ENCODE measurements around the gene F12. TPM values are rescaled to one million over a fixed set of nuclear protein-coding genes. Genes with fewer than 3 reads are reported as not detected.

F12 gene
- total RNA-seq, 2 donors from 2014 or later, result 0.43 TPM; not detected in 1

DNA sequence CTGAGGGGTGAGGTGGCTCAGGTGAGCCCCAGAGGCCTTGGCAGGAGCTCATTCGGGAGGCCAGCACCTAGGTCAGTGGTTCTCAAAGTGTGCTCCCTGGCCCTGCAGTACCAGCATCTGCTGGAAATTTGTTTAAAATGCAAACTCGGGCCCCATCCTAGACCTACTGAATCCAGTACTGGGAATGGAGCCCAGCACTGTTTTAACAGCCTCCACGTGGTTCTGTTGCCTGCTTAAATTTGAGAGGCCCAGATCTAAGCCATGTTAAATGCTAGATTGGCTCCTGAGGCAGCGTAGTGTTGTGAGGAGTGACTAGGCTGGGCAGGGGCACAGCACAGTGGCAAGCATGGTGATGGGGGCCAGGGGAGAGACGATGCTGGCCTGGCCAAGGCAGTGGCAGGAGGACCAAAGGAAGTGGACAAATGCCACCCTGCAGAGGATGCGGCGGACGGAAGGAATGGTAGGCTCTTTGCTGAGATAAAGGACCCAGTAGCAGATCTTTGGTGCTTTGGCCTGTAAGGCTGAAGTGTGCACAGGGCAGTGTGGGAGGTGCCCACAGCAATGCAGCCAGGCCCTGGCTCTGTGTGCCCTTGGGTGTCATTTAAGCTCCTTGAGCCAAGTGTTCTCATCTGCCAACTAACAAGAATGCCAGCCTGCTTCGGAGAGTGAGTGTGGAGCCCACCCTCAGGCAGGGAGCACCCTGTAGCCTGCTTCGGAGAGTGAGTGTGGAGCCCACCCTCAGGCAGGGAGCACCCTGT lies 41.5 kb upstream of the F12 start:
- Histone ChIP-seq H3K4me3 (no peak overlapping the region), H3K27me3 (no peaks in the 10 kb centered on the region), H3K27ac (no peak overlapping the region), H3K4me1 (peaks cover 0 to 51% of the 10 kb centered on the region in 2 donors), H3K36me3 (no peaks in the 10 kb centered on the region), H3K9me3 (no peaks in the 10 kb centered on the region)
- TF ChIP-seq, protein P1, sequence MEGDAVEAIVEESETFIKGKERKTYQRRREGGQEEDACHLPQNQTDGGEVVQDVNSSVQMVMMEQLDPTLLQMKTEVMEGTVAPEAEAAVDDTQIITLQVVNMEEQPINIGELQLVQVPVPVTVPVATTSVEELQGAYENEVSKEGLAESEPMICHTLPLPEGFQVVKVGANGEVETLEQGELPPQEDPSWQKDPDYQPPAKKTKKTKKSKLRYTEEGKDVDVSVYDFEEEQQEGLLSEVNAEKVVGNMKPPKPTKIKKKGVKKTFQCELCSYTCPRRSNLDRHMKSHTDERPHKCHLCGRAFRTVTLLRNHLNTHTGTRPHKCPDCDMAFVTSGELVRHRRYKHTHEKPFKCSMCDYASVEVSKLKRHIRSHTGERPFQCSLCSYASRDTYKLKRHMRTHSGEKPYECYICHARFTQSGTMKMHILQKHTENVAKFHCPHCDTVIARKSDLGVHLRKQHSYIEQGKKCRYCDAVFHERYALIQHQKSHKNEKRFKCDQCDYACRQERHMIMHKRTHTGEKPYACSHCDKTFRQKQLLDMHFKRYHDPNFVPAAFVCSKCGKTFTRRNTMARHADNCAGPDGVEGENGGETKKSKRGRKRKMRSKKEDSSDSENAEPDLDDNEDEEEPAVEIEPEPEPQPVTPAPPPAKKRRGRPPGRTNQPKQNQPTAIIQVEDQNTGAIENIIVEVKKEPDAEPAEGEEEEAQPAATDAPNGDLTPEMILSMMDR (IDR thresholded peaks at IDR 0.05), result no peak
- no peak for DNase-seq (ENCODE audit: low spot score)

DNA sequence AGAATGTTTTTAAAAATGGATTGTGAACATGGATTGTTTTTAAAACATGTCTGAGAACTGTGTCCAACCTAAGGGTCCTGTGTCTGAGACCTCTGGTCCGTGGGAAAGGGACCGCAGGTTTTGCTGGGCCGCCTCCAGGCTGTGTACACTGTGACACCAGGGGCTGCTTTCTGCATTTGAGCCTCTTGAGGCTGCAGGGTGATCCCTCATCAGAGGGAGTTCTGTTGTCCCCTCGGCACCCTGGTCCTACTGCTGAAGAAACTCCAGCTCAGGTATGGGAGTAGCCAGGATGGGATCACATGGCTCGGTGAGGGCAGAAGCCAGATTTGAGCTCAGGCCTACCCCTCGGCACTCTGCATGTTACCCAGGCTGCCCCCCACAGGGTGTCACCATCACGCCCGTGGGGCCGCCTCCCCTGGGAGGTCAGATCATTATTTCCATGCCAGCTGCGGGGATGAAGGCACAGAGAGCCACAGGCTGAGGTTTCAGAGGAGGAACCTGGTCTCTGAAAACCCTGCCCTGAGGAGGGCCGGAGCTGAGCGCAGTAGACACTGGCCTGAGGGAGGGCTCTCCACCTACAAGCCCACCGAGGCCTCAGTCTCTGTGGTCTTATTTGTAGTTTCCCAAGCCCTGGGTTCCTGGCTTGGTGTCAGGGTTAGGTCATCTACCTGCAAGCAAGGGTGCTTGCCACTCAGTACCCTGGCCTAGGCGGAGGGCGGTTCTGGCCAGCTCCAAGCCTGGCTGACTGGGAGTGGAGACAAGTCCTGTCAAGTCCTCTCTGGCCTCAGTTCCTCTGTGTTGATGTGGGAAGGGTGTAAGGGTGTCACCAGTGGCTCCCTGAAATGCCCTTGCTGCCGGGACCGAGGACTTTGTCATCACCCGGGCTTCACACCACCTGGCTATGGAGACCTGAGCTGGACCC lies 40.0 kb upstream of the F12 start:
- H3K36me3 ChIP-seq, result no peaks in the 10 kb centered on the region

DNA sequence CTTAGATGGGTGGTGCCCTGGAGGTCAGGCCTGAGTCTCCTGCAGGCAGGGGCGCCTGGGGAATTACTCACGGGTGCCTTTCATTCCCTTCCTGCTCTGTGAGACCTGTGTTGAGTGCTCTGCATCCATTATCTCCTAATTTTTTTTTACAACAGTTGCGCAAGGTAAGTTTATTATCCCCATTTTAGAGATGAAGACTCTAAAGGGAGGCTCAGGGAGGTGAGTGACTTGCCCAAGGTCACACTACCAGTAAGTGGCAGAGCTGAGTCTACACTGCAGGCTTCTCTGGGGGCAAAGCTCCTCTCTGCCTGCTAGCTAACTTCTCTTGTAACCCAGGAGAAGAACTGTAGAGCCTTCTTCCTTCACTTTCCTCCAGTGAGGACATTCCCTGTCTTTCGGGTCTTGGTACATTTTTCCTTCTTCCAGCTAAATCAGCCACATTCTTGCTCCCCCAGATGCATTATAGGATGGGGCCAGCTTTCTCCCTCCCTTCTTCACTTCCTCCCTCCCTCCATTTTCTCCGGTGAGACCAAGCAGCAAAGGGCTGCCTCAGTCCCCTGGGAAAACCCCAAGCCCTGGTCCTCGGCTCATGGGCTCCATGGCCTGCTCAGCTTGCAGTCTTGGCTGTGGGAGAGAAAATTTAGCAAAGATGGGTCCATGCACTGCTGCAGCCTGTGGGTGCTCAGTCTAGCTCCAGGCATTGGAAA lies 39.0 kb upstream of the F12 start:
- Histone ChIP-seq H3K36me3 (no peaks in the 10 kb centered on the region), H3K9me3 (no peaks in the 10 kb centered on the region), H3K27me3 (no peaks in the 10 kb centered on the region), H3K27ac (no peak overlapping the region), H3K4me1 (peaks cover 0 to 34% of the 10 kb centered on the region in 2 donors), H3K4me3 (no peak overlapping the region)
- TF ChIP-seq, protein P1 (IDR thresholded peaks at IDR 0.05), result no peak
- no peak for DNase-seq (ENCODE audit: low spot score)

More for the DNA sequence above, 40.0 kb upstream of the F12 start:
- Histone ChIP-seq H3K4me1 (peaks cover 0 to 43% of the 10 kb centered on the region in 2 donors), H3K27ac (no peak overlapping the region), H3K9me3 (no peaks in the 10 kb centered on the region), H3K27me3 (no peaks in the 10 kb centered on the region), H3K4me3 (no peak overlapping the region)
- TF ChIP-seq, protein P1 (IDR thresholded peaks at IDR 0.05), result no peak
- DNase-seq (ENCODE audit: low spot score), result no peak

DNA sequence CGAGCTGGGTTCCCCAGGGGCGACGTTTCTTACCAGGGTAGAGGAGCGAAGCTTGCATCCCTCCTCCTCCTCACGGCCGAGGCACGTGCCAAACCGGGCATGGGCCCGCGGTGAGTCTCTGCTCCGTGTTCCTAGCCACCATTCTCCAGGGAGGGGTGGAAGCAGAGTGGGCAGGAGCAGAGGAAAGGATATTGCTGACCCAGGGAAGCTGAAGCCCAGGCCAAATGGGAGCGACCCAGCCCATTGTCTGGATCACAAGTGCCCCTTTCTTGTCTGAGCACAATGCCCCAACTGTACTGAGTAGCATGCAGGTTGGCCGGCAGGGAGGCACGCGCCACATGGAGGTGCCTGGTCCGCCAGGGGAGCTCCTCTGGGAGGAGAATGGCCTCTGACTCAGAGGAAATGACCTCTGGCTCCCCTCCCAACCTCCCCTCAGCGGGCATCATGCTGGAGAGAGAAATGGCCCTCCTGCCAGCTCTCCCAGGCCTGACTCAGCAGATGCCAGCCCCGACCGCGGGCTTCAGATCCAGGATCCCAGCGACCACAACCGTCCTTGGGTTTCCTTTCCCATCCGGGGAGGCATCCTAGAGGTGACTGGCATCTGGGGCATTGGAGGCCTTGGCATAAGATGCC lies 38.4 kb upstream of the F12 start:
- TF ChIP-seq, protein P1 (IDR thresholded peaks at IDR 0.05), result no peak
- Histone ChIP-seq H3K36me3 (no peaks in the 10 kb centered on the region), H3K27ac (no peak overlapping the region), H3K4me1 (peaks cover 0 to 32% of the 10 kb centered on the region in 2 donors), H3K9me3 (no peaks in the 10 kb centered on the region), H3K4me3 (peak overlapping the region in 1 of 2 donors; percentile 64), H3K27me3 (no peaks in the 10 kb centered on the region)
- no peak for DNase-seq (ENCODE audit: low spot score)

DNA sequence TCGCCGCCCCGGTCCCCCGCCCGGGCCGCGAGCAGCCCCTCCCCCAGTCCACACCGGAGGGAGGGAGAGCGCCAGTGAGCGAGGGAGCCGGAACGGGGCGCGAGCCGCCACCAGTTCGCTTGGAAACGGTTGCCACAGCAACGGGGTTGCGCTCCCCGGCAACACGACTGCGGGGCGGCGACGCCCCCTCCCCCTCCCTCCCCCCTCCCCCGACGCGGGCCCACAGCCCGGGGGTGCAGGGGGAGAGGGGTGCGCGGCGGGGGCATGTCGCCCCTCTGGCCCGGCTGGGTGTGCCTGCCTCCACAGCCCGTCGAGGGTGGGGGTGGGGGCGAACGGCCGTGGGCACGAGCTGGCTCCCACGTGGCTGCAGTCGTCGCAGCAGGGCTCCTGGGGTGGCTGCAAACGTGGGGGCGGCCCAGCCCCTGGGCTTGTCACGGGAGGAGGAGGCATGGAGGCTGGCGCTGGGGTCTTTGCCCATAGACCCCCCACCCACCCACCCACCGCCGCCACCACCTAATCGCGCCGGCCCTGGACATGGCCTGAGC lies 37.8 kb upstream of the F12 start:
- TF ChIP-seq, protein P1 (IDR thresholded peaks at IDR 0.05), result no peak
- peak overlapping the region; percentile 47 to 64 for H3K4me3 ChIP-seq
- DNase-seq (ENCODE audit: low spot score), result no peak
- H3K36me3 ChIP-seq, result no peaks in the 10 kb centered on the region
- no peaks in the 10 kb centered on the region for H3K27me3 ChIP-seq
- H3K4me1 ChIP-seq, result peaks cover 0 to 32% of the 10 kb centered on the region in 2 donors
- H3K9me3 ChIP-seq, result no peaks in the 10 kb centered on the region
- H3K27ac ChIP-seq, result no peak overlapping the region
